ENCODE measurements around the gene MED13L.

DNA sequence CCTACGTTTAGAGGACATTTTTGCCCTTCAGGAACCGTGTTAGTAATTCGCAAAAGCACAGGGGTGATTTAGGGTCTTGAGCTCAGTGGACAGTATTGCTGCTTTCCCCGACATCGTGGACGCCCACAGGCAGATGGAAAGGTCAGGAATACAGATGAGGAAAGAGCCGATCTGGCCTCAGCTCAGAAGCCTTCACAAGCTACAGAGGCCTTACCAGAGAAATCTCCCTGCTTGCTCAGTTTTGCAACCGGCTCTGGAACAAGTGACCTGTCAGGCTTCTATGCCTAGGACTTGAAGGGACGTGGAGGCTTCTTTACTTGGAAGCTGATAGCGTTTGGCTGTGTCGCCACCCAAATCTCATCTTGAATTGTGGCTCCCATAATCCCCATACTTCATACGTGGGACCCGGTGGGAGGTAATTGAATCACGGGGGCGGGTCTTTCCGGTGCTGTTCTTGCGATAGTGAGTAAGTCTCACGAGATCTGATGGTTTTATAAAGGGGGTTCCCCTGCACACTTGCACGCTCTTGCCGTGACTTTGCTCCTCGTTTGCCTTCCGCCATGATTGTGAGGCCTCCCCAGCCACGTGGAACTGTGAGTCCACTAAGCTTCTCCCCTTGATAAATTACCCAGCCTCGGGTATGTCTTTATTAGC is 332.5 kb downstream of the MED13L start:
- TF ChIP-seq LEF1 (IDR thresholded peaks at IDR 0.05; ENCODE audit: borderline replicate concordance) = no peak
- no peak for TF ChIP-seq SUZ12 (IDR thresholded peaks at IDR 0.05)
- no peak for TF ChIP-seq HDGF (IDR thresholded peaks at IDR 0.05; ENCODE audit: borderline replicate concordance)
- no peak for TF ChIP-seq SP1 (IDR thresholded peaks at IDR 0.05)
- no peak for TF ChIP-seq FOXM1 (IDR thresholded peaks at IDR 0.05; ENCODE audit: borderline replicate concordance)
- TF ChIP-seq TARDBP (IDR thresholded peaks at IDR 0.05) = no peak
- no peak for TF ChIP-seq ZNF384 (IDR thresholded peaks at IDR 0.05)
- TF ChIP-seq FOXK2 (IDR thresholded peaks at IDR 0.05) = no peak
- TF ChIP-seq, protein P1, sequence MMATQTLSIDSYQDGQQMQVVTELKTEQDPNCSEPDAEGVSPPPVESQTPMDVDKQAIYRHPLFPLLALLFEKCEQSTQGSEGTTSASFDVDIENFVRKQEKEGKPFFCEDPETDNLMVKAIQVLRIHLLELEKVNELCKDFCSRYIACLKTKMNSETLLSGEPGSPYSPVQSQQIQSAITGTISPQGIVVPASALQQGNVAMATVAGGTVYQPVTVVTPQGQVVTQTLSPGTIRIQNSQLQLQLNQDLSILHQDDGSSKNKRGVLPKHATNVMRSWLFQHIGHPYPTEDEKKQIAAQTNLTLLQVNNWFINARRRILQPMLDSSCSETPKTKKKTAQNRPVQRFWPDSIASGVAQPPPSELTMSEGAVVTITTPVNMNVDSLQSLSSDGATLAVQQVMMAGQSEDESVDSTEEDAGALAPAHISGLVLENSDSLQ (IDR thresholded peaks at IDR 0.05) = no peak
- TF ChIP-seq FOXA1 (IDR thresholded peaks at IDR 0.05) = no peak
- TF ChIP-seq BHLHE40 (IDR thresholded peaks at IDR 0.05; ENCODE audit: borderline replicate concordance) = no peak
- TF ChIP-seq CTBP1 (IDR thresholded peaks at IDR 0.05; ENCODE audit: borderline replicate concordance) = no peak
- no peak for TF ChIP-seq L3MBTL2 (conservative IDR thresholded peaks at IDR 0.05)

Data from HEK293T (cell line).